Measurements from ENCODE around the gene RARB.

- no peak for TF ChIP-seq POLR2AphosphoS5 (IDR thresholded peaks at IDR 0.05; ENCODE audit: borderline replicate concordance, low read depth, low read length)
- no peak for TF ChIP-seq EZH2 (IDR thresholded peaks at IDR 0.05)
- no peak for TF ChIP-seq FOXP2 (optimal IDR thresholded peaks at IDR 0.05; ENCODE audit: control extremely low read depth, extremely low read length, insufficient read depth)
Measured at GRCh38 chr3:25568525-25569078, 140.5 kb downstream of the RARB start.
